Measurements from ENCODE around the gene FLRT1. TPM values are rescaled to one million over a fixed set of nuclear protein-coding genes. Genes with fewer than 3 reads are reported as not detected.
A peak's percentile ranks its signal among the peaks of the same experiment; 100 is the strongest.

Gene FLRT1
- total and polyA plus RNA-seq, 2 of the 13 experiments (the other 11 are each of a cell fraction or from before 2014, with no cell fraction given) = 0.02 to 0.08 TPM

- TF ChIP-seq, protein P1, sequence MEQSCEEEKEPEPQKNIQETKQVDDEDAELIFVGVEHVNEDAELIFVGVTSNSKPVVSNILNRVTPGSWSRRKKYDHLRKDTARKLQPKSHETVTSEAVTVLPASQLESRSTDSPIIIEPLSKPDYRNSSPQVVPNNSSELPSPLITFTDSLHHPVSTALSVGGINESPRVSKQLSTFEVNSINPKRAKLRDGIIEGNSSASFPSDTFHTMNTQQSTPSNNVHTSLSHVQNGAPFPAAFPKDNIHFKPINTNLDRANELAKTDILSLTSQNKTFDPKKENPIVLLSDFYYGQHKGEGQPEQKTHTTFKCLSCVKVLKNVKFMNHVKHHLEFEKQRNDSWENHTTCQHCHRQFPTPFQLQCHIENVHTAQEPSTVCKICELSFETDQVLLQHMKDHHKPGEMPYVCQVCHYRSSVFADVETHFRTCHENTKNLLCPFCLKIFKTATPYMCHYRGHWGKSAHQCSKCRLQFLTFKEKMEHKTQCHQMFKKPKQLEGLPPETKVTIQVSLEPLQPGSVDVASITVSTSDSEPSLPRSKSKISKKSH (CRISPR knock-in tag; IDR thresholded peaks at IDR 0.05; ENCODE audit: borderline replicate concordance) = no peak
- no peak for TF ChIP-seq ZBTB14 (CRISPR knock-in tag; IDR thresholded peaks at IDR 0.05)
- TF ChIP-seq IRF1 (CRISPR knock-in tag; IDR thresholded peaks at IDR 0.05; ENCODE audit: low read depth) = no peak
- TF ChIP-seq SP1 (IDR thresholded peaks at IDR 0.05) = no peak
- TF ChIP-seq SP1 (CRISPR knock-in tag; IDR thresholded peaks at IDR 0.05) = no peak
- TF ChIP-seq SUZ12 (IDR thresholded peaks at IDR 0.05; ENCODE audit: low read depth, low read length) = no peak
- no peak for TF ChIP-seq E2F2 (CRISPR knock-in tag; IDR thresholded peaks at IDR 0.05; ENCODE audit: borderline replicate concordance)
- no peak for TF ChIP-seq ZNF256 (CRISPR knock-in tag; conservative IDR thresholded peaks at IDR 0.05)
- TF ChIP-seq, protein P2, sequence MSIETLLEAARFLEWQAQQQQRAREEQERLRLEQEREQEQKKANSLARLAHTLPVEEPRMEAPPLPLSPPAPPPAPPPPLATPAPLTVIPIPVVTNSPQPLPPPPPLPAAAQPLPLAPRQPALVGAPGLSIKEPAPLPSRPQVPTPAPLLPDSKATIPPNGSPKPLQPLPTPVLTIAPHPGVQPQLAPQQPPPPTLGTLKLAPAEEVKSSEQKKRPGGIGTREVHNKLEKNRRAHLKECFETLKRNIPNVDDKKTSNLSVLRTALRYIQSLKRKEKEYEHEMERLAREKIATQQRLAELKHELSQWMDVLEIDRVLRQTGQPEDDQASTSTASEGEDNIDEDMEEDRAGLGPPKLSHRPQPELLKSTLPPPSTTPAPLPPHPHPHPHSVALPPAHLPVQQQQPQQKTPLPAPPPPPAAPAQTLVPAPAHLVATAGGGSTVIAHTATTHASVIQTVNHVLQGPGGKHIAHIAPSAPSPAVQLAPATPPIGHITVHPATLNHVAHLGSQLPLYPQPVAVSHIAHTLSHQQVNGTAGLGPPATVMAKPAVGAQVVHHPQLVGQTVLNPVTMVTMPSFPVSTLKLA (IDR thresholded peaks at IDR 0.05) = no peak
- no peak for TF ChIP-seq FLYWCH1 (CRISPR knock-in tag; IDR thresholded peaks at IDR 0.05)
- TF ChIP-seq, protein P3, sequence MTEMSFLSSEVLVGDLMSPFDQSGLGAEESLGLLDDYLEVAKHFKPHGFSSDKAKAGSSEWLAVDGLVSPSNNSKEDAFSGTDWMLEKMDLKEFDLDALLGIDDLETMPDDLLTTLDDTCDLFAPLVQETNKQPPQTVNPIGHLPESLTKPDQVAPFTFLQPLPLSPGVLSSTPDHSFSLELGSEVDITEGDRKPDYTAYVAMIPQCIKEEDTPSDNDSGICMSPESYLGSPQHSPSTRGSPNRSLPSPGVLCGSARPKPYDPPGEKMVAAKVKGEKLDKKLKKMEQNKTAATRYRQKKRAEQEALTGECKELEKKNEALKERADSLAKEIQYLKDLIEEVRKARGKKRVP (CRISPR knock-in tag; IDR thresholded peaks at IDR 0.05) = no peak
- TF ChIP-seq ZNF83 (CRISPR knock-in tag; IDR thresholded peaks at IDR 0.05; ENCODE audit: borderline replicate concordance) = no peak
- no peak for TF ChIP-seq NKX3-1 (CRISPR knock-in tag; IDR thresholded peaks at IDR 0.05)
- no peak for TF ChIP-seq ZBTB37 (CRISPR knock-in tag; IDR thresholded peaks at IDR 0.05)
- TF ChIP-seq, protein P4, sequence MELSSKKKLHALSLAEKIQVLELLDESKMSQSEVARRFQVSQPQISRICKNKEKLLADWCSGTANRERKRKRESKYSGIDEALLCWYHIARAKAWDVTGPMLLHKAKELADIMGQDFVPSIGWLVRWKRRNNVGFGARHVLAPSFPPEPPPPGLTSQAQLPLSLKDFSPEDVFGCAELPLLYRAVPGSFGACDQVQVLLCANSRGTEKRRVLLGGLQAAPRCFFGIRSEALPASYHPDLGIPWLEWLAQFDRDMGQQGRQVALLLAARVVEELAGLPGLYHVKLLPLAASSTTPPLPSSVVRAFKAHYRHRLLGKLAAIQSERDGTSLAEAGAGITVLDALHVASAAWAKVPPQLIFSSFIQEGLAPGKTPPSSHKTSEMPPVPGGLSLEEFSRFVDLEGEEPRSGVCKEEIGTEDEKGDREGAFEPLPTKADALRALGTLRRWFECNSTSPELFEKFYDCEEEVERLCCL (CRISPR knock-in tag; IDR thresholded peaks at IDR 0.05; ENCODE audit: borderline replicate concordance) = no peak
- TF ChIP-seq MXI1 (IDR thresholded peaks at IDR 0.05; ENCODE audit: borderline replicate concordance, low read depth, low read length) = no peak; the same call in 2 of the 3 replicates
- TF ChIP-seq SRY (CRISPR knock-in tag; IDR thresholded peaks at IDR 0.05) = no peak
- no peak for TF ChIP-seq ZNF446 (CRISPR knock-in tag; IDR thresholded peaks at IDR 0.05)
- no peak for TF ChIP-seq NR2F6 (IDR thresholded peaks at IDR 0.05)
- peak; percentile 11; the same call in 1 of the 2 replicates for TF ChIP-seq NR2F6 (CRISPR knock-in tag; IDR thresholded peaks at IDR 0.05)
Observed at GRCh38 chr11:64084951-64085710, 49.4 kb downstream of the FLRT1 start (continued).
